CD4-positive, alpha-beta T cell treated with Interleukin-4 for 4 hours (primary cell): Measurements from ENCODE around the gene HIBCH.
"Not testable (repeated sequence)": the region's sequence is repeated elsewhere in the genome, so short reads cannot be mapped to it uniquely, and the experiment has no call there.

ENCODE experiments used
- DNase-seq: peaks from one replicate; pipeline ENCODE4 v3.0.0-alpha.2; 2020

The HIBCH gene

DNA sequence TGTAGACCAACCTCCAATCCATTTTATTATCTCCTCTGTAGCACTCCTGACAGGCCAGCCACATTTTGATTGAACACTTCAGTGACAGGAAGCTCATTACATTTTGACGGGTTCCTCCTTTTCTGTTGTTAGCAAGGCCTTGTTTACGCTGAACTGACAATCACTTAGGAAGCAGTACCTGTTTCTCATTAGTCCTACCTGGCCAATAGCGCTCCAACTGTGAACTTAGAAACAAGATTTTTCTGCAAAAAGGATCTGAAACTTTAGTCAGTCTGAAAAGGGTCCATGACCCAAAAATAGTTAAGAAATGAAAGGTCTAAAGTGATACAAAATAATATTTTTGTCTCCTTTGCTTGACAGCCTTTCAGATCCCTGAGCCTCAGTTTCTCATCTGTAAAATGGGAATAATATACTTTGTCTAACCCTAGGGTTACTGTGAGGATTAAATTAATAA lies 137.5 kb downstream of the HIBCH start:
- DNase-seq: no peak

DNA sequence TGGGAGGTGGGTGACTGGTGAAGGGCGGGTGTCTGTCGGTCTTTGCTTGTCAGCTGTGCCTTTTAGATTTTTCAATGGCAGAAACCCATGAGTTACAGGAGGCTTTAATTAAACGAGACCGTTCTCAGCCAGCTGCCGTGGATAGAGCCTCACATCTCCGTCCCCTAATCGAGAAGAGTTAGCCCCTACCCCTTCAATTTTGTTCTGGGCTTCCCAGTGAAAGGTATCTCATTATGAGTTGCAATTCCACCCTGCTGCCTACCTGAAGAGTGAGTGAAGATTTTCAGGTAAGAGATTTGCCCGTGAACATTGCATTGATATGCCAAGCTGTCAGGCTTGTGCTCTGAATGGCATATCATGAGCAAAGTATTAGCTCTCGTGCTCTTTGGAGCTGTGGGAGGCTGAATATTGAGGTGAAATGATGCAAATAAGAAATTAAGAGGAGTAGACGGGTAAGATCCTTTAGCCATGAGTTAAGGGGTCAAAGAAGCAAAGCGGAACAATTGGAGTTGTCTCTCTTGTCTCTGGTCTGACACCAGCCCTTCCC lies 138.4 kb downstream of the HIBCH start:
- no peak for DNase-seq

DNA sequence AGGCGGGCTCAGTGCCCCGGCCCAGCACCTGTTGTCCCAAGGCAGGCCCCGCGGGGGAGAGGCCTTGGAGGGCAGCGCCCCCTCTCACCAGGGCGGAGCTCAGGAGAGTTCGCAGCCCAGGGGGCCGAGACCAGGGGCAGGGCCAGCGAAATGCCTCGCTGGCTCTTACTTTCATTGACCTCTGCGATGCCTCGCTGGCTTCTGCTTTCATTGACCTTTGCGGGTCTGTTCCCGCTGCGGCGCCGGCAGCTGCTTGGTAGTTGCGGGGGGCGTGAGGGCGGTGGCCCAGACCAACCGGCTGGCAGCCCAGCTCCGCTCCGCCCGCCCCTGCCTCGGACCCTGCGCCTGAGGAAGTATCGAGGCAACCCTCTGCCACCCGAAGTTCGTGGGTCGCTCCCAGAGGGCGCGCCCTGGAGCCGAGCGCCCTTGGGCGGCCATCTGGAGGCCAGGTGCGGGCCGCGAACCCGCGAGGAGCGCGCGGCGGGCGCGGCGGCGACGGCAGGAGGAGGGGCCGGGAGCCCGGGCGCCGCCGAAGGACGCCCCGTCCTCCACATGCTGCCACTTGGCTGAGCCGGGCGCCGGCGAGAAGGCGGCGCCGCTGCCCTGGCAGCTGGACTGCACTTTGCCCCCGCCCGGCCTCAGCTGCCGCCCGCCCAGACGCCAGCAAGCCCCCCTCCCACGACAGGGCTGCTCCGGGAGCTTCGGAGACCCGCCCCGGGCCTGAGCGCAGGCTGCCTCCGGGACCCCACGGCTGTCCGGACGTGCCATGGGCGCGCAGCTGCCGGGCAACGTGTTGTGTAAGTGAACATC lies 139.1 kb downstream of the HIBCH start:
- no peak for DNase-seq

DNA sequence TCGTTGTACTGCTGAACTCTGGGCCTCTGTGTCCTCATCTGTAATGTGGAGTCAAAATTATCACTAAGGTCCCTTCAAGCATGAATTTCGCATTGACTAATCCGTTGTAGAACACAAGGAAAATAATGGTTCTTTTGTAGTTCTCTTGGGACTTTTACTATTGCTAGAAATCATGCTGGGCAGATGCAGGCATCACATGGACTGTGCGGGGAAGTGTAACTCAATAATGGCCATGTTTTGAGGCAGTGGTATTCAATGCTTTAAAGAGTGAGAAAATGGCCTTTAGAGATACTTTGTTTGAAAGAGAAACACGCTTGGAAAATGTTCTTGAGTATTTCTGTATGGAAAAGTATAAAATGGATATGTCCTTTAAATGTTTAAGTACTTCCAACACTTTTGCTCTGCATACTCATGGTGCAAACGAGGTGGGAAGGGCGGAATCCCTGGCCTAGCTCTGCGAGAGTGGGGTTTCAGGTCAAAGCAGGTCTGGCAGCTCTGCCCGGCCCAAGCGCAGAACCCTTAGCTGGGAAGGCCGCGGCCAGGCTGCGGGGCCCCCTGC lies 139.8 kb downstream of the HIBCH start:
- DNase-seq: no peak

DNA sequence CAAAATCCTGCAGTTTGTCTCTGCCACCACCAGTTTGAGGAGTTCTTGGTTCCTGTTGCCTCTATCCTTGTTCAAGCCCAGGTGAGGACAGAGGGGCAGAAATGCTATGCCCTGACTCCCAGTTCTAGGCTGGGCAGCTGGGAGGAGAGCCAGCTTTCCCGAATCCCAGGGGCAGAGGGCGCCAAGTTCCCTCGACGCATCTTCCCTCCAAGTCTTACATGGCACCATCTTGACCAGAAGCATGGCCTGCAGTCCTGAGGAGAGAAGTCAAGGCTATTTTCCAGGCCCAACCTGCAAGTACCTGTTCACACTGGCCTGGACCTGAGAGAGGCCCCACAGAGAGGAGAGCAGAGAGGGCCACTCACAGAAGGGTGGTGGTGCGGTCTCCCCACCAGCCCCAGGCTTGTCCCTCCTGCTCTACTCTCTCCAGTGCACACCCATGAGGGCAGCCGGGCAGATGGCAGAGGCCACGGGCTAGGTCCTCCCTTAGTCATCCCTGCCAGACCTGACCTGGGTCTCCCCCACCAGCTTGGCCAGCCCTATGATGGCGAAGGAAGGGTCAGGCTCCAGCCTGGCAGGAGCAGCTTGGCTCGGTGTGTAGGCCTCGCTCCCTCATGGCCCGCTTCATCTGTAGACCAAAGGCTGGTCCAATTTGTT lies 141.4 kb downstream of the HIBCH start:
- DNase-seq: no peak

DNA sequence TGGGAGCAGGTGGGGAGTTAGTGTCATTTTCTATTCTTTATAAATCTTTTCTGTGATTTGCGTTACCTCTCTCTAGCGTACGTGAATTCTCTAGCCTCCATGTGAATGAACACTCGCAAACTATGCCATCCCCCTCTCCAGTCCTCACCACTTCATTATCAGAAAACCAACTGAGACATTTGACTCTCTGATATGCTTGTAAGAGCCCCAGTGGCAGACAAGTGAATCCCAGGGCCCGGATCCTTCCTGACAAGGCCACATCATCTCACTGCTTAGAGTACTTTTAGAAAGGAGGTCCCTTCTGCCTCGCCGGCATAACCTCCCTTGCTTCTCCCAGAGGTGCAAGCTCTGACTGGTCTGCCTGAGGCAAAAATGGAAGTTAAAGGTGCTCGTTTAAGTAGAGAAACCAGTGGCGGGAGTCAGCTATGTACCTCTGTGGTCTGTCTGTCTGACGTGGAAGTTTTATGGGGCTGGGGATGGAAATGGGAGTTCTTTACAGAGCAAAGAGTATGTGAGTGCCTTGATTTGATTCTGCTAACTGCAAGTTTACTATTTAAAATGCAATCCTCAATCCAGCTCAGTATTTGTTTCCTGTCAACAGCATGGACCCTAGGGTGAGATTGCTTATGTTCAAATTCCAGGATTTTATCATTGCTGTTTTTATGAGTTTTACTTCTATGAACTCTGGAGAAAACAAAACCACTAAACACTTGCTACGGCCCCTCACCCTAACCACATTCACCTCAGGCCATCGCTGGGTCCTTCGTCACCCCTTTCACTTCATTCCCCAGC lies 142.2 kb downstream of the HIBCH start:
- no peak for DNase-seq

DNA sequence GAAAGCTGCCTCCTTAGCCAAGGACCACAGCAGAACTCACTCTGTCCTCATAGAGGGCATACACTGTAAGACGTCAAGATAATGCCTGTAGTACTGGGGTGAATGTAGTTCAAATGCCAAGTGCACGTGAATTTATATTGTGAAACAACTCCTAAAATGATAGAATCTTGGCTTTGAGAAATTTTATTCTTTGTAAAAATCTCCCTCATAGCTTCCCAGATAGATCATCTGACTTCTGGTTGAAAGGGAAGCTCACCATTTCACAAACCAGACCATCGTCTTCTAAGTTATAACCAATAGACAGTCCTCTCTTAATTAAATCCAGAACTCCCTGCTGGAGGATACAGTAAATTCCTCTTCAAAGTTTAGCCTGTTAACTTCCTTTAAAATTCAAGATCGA lies 146.2 kb downstream of the HIBCH start:
- DNase-seq: no peak

DNA sequence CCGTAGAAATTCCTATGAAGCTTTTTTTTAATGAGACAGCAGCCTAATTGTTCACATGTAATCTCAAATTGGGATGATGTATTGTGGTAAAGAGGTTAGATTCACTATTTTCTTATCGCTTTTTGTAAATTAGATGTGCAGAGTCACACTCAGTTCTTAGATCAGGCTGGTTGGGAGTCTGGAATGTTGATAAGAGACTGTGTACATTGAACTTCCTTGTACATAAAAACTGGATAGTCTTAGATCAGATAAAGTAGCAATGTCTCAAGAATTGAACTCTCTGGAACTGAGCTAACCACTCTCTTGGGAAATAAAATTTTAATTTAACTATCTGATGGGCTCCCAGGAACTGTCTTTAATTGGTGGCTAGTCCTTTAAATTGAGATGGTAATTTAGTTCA lies 149.0 kb downstream of the HIBCH start:
- DNase-seq: no peak

DNA sequence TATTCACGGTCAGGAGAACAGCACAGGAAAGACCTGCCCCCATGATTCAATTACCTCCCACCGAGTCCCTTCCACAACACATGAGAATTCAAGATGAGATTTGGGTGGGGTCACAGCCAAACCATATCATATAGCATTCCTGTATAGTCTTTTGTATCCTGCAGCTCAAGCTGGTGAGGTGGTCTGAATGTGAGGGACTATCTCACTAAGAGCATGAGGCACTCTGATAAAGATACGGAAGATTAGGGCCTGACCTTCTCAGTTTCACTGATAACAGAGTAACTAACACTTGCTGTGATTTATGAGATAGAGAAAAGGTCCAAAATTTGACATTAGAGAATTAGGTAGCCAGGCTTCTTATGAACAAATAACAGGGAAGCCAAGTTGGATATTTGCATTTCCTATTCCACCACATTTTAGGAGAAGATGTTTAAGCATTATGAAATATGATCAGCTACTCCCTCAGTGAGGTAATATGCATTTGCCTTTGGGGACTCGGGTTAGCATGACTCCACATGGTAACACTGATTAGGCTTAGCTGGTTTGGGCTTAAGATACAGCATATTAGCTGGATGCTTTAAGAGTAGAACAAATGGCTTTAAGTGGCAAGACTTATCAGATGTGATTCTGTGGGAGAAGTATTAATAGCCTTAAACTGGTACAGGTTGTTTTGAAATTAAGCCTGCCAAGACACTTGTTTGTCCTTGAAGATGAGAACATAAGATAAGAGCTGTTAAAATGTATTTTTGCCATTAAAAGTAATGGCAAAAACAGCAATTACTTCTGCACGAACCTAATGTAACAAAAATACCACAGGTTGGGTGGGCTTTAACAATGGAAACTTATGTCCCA lies 150.2 kb downstream of the HIBCH start:
- DNase-seq: no peak

DNA sequence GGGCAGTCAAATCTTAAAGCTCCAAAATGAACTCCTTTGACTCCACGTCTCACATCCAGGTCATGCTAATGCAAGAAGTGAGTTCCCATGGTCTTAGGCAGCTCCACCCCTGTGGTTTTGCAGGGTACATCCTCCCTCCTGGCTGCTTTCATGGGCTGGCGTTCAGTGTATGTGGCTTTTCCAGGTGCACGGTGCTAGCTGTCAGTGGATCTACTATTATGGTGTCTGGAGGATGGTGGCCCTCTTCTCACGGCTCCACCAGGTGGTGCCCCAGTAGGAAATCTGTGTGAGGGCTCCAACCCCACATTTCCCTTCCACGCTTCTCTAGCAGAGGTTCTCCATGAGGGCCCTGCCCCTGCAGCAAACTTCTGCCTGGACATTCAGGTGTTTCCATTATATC lies 151.9 kb downstream of the HIBCH start:
- no peak for DNase-seq

DNA sequence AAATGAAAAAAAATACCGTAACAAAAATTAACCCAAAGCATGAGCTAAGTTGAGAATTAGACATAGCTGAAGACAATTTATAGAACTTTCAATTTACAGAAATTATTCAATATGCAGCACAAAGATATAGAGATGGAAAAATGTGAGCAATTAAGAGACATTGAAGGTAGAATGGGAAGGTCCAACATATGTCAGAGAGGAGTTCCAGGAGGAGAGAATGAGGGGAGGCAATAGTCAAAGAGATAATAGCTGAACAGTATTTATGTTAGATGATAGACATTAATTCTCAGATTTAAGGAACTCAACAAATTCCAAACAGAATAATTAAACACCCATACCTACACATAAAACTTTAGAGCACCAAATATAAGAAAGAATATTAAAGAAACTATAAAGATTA lies 154.1 kb downstream of the HIBCH start:
- no peak for DNase-seq

DNA sequence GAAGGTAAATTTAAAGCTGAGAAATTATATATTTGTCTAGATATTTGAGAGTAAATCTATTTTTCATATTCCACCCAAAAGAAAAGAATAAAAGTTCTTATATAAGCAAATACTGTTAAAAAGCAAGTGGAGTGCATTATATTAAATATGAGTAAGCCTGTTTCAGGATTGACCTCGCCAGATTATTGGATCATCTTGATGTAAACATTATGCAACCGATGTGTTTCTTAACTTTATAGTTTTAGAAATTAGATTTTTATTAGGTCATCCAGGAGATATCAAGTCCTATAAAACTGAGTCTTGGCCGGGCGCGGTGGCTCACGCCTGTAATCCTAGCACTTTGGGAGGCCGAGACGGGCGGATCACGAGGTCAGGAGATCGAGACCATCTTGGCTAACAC lies 156.8 kb downstream of the HIBCH start:
- DNase-seq: no peak

DNA sequence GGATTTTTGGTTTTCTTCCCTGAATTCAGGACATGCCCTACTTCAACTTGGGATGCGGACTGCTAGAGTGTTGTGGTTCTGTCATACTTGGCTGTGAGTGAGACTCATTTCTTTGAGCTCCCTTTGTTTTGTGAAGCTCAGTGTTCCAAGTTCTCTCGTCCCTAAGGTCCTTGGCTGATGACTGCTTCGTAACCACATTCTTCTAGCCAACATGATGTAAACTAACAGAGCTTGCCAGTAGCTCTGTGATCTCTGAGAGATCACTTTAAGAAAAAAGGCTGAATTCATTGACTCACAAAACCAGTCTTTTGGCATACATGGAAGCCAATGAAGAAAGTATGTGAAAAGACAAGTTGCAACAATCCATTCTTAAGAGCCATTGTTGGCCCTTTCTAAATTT lies 160.2 kb downstream of the HIBCH start:
- DNase-seq: no peak

DNA sequence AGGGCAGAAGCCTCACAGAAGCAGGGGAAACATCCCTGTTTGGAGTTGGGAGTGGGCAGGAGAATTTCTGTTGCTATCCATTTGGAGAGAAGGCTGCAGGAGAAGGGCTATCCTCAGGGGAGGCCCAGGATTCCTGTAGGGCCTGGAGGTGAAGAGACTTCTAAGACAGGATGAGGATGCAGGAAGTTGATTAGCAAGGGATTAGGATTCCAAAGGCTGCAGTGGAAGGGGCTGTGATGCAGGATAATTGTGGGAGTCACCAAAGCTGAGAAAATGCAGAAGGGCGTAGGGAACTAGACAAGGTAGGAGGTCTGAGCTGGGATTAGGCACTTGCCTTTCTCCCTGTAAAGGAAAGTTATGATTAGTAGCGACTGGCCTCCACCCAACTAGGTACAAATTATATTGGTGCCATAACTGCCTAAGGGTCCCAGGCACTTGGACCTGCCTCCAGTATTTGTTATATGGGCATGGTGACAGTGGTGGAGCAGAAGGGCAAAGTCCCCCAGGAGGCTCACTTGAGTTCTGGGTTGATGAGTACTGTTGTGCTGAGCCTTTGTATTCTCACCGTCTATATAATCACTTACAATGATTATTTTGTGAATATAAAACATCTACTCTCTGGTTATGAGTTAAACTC lies 160.7 kb downstream of the HIBCH start:
- no peak for DNase-seq

DNA sequence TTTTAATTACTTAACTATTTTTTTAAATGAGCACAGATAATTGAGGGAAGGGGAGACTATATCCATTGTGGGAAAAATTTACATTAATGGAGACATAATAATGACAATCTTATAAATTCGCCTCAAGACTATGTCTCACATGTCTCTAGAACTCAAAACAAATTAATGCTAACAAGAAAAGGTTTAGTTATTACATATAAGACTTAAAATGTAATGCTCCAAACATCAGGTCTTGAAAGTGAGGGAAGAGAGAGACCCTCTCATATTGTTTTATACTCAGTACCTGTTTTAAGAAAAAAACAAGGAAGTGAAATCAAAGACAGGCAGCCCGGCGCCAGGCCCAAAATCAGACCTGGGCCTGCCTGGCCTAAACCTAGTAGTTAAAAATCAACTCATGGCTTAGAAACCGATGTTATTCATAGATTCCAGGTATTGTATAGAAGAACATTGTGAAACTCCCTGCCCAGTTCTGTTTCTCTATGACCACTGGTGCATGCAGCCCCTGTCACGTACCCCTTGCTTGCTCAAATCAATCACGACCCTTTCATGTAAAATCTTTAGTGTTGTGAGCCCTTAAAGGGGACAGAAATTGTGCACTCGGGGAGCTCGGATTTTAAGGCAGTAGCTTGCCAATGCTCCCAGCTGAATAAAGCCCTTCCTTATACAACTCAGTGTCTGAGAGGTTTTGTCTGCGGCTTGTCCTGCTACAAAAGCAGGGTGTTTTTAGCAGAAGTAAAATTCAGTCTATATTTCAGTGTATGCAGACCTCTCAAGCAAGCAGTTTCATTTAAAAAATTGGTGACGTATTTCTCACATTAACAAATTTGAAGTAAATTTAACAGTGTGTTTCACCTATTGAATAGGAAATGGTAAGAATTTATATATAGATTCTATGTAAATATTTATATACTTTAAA lies 161.8 kb downstream of the HIBCH start:
- not testable (repeated sequence) for DNase-seq

DNA sequence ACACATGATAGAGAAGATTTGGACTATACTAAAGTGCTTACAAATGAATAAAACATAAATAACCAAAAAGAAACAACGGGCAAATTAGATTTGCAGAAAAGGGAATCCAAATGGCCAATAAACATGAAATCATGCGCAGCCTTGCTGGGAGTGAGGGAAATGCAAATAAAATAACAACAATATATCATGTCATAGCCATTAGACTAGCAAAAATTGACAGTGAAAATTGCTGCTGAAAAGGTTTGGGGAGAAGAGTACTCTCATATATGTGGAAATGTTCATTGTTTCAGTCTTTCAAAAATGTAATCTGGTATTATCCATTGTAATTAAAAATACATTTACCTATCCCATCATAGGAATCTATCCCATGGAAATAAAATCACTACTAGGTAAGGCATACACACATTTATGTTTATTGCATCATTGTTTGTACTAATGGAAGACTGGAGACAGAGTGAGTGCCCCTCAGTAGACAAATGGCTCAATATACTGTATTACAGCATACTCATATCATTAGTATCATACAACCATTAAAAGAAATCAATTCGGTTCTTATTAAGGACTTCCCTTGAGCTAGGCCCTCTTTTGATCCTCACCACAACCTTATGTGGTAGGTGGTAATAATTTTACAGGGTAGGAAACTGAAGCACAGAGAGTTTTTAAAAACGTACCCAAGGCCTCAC lies 163.0 kb downstream of the HIBCH start:
- no peak for DNase-seq
